GM12878 (cell line): ENCODE data around the gene TFAM. TPM values are rescaled to one million over a fixed set of nuclear protein-coding genes. Genes with fewer than 3 reads are reported as not detected.

Experiments
- ATAC-seq: fragments of 200-7000 bp; cut with Tn5 transposase; 3 replicates; pipeline ENCODE4 v1.9.1; 2020; ENCODE audit warnings: mild to moderate bottlenecking, moderate library complexity
- BruUV-seq: library from RNA; stranded (reverse); fragments of 400-500 nt; replicated peaks from 2 replicates; lab custom pipeline; 2021; lab: Mats Ljungman, UMichigan
- CTCF ChIA-PET: fragments of 300-600 bp; sonication (Branson Sonifier 250); formaldehyde crosslinking; extraction: SDS; loops from one replicate; lab custom pipeline; 2021; ENCODE audit warnings: inconsistent platforms; lab: Yijun Ruan, JAX
- POLR2A ChIA-PET: fragments of 350-600 bp; formaldehyde crosslinking; extraction: SDS; loops from one replicate; lab custom pipeline; 2021; ENCODE audit warnings: inconsistent platforms; lab: Charles Lee
- RAD21 ChIA-PET: fragments of 300-600 bp; sonication (Branson Sonifier 250); formaldehyde crosslinking; loops from one replicate; lab custom pipeline; 2023; ENCODE audit warnings: antibody characterized with exemption; ENCODE audit not compliant: unreplicated experiment; lab: Charles Lee
- SMC1A ChIA-PET: fragments of 300-600 bp; sonication (Branson Sonifier 250); formaldehyde crosslinking; loops from one replicate; lab custom pipeline; 2023; ENCODE audit not compliant: unreplicated experiment, uncharacterized antibody; lab: Charles Lee
- DNase-seq: peaks from one replicate; pipeline ENCODE4 v3.0.0-alpha.2; 2011; ENCODE audit warnings: low read depth, low spot score
- FAIRE-seq: peaks from 3 replicates; lab custom pipeline; 2011; peaks lifted over from hg19 to GRCh38; lab: Jason Lieb, UNC
- H2AFZ ChIP-seq: 2 replicates; pipeline ENCODE4 v1.6.0; 2011; ENCODE audit warnings: low read depth, low read length, control low read depth; ENCODE audit not compliant: control insufficient read depth
- H3K27ac ChIP-seq: 2 replicates; pipeline ENCODE4 v1.5.1; 2011; ENCODE audit warnings: control low read depth; ENCODE audit not compliant: control insufficient read depth, insufficient read depth
- H3K27me3 ChIP-seq, 2 experiments: replicated peaks in 1 of 2; 2 replicates each; pipeline versions ENCODE4 v1.6.0 to v1.6.1; 2011; ENCODE audit warnings: low read length in 1 of 2; ENCODE audit not compliant: control insufficient read depth in 2 of 2, insufficient read depth in 2 of 2
- H3K36me3 ChIP-seq, 2 experiments: 2 replicates each; pipeline ENCODE4 v1.5.1; 2011; ENCODE audit warnings: low read length in 1 of 2; ENCODE audit not compliant: control insufficient read depth in 2 of 2, insufficient read depth in 2 of 2
- H3K4me1 ChIP-seq: 2 replicates; pipeline ENCODE4 v1.6.1; 2011; ENCODE audit warnings: mild to moderate bottlenecking, low read length, moderate library complexity, mixed read lengths; ENCODE audit not compliant: control insufficient read depth, insufficient read depth
- H3K4me2 ChIP-seq: 2 replicates; pipeline ENCODE4 v1.6.0; 2011; ENCODE audit warnings: control low read depth; ENCODE audit not compliant: control insufficient read depth, insufficient read depth
- H3K4me3 ChIP-seq: fragments of 200-600 bp; sonication (generic); 2 replicates; pipeline ENCODE4 v1.5.1; 2016
- H3K79me2 ChIP-seq: 2 replicates; pipeline ENCODE4 v1.6.0; 2011; ENCODE audit warnings: low read length; ENCODE audit not compliant: control insufficient read depth, insufficient read depth
- H3K9ac ChIP-seq: 2 replicates; pipeline ENCODE4 v1.8.0; 2011; ENCODE audit warnings: low read length, control low read depth, mixed read lengths; ENCODE audit not compliant: control insufficient read depth, insufficient read depth
- H3K9me3 ChIP-seq: replicated peaks from 3 replicates; pipeline ENCODE4 v1.5.1; 2011; ENCODE audit warnings: mild to moderate bottlenecking, low read length; ENCODE audit not compliant: control insufficient read depth, insufficient read depth
- H4K20me1 ChIP-seq: 2 replicates; pipeline ENCODE4 v1.6.0; 2011; ENCODE audit not compliant: control insufficient read depth, insufficient read depth
- FOS ChIP-seq: IDR thresholded peaks from 3 replicates; pipeline ENCODE4 v1.6.1; 2011; ENCODE audit warnings: borderline replicate concordance; ENCODE audit not compliant: insufficient read length; ENCODE audit errors: extremely low read depth
- HCFC1 ChIP-seq: fragments of 150-350 bp; IDR thresholded peaks from 2 replicates; pipeline ENCODE4 v1.6.1; 2014; ENCODE audit warnings: low read length
- LARP7 ChIP-seq: fragments of 450-650 bp; IDR thresholded peaks from 2 replicates; pipeline ENCODE4 v1.6.1; 2017; ENCODE audit warnings: mild to moderate bottlenecking
- MEF2A ChIP-seq: IDR thresholded peaks from 2 replicates; pipeline ENCODE4 v1.6.1; 2011; ENCODE audit warnings: low read depth, mild to moderate bottlenecking, low read length, moderate library complexity; ENCODE audit not compliant: insufficient read depth
- MYC ChIP-seq: IDR thresholded peaks from 2 replicates; pipeline ENCODE4 v1.6.1; 2011; ENCODE audit warnings: mild to moderate bottlenecking, low read length, moderate library complexity, inconsistent platforms; ENCODE audit not compliant: insufficient read depth, insufficient replicate concordance, insufficient read length, severe bottlenecking
- NFYB ChIP-seq: IDR thresholded peaks from 2 replicates; pipeline ENCODE4 v1.6.1; 2011; ENCODE audit warnings: low read depth, mild to moderate bottlenecking, low read length, improper control_type of control experiment, moderate library complexity; ENCODE audit not compliant: insufficient read depth
- NRF1 ChIP-seq: conservative IDR thresholded peaks from 2 replicates; pipeline ENCODE4 v1.6.1; 2011; ENCODE audit warnings: mild to moderate bottlenecking, low read depth, low read length, improper control_type of control experiment
- PAX5 ChIP-seq: IDR thresholded peaks from 2 replicates; pipeline ENCODE4 v1.6.1; 2011; ENCODE audit warnings: low read depth, low read length, borderline replicate concordance
- POU2F2 ChIP-seq: IDR thresholded peaks from 3 replicates; pipeline ENCODE4 v1.6.1; 2011; ENCODE audit warnings: low read depth, mild to moderate bottlenecking, low read length, borderline replicate concordance
- RAD21 ChIP-seq: IDR thresholded peaks from 2 replicates; pipeline ENCODE4 v1.6.1; 2011; ENCODE audit warnings: mild to moderate bottlenecking, low read depth, low read length, moderate library complexity; ENCODE audit not compliant: insufficient read depth
- RBBP5 ChIP-seq: fragments of 200-600 bp; sonication (generic); conservative IDR thresholded peaks from 2 replicates; pipeline ENCODE4 v1.6.1; 2016
- SMC3 ChIP-seq: IDR thresholded peaks from 2 replicates; pipeline ENCODE4 v1.6.1; 2011; ENCODE audit warnings: low read length, improper control_type of control experiment, borderline replicate concordance
- TCF12 ChIP-seq: IDR thresholded peaks from 2 replicates; pipeline ENCODE4 v1.6.1; 2011; ENCODE audit warnings: low read depth, mild to moderate bottlenecking, low read length
- ZNF687 ChIP-seq: fragments of 450-650 bp; IDR thresholded peaks from 2 replicates; pipeline ENCODE4 v1.6.1; 2017; ENCODE audit warnings: mild to moderate bottlenecking, moderate library complexity
- ZSCAN29 ChIP-seq: fragments of 450-650 bp; IDR thresholded peaks from 2 replicates; pipeline ENCODE4 v1.6.1; 2017; ENCODE audit warnings: mild to moderate bottlenecking, moderate library complexity
- WGBS: methylation state at CpG from one replicate; pipeline ENCODE4 v1.1.6; 2016; ENCODE audit warnings: low lambda C conversion rate; ENCODE audit not compliant: insufficient replicate concordance, insufficient coverage; ENCODE audit errors: missing lambda C conversion rate; 5-methylcytosine and 5-hydroxymethylcytosine counted together
- in situ Hi-C: fragments of 300-500 bp; cut with MboI; formaldehyde crosslinking; loops from 9 replicates; pipeline ENCODE4 v1.14.3; 2018; ENCODE audit warnings: mixed read lengths
- intact Hi-C: fragments of 100-400 bp; cut with micrococcal nuclease; formaldehyde crosslinking; loops from one replicate; pipeline ENCODE4 v1.14.2; 2022; ENCODE audit not compliant: unreplicated experiment
- polyA plus RNA-seq, 11 experiments: library from polyadenylated mRNA; depleted of rRNA in 4 of 11; unstranded in 6 of 11; stranded (reverse) in 5 of 11; fragments of >200 nt; fragmentation: Nextera tagmentation in 4 of 11; fragmentation: Illumina TruSeq in 1 of 11; extraction: Ambion mirVana in 4 of 11; extraction: Trizol in 1 of 11; gene quantifications; 1 replicate in 1 of 11; 2 replicates in 10 of 11; pipeline versions ENCODE4 v1.2.1 to v1.2.3, GENCODE V29; 2011 to 2016; ENCODE audit warnings: inconsistent platforms in 2 of 11, missing spikeins in 2 of 11, low read depth in 1 of 11
- total RNA-seq, 4 experiments: library from RNA; depleted of rRNA in 3 of 4; stranded (reverse); fragments of >200 nt in 3 of 4; fragmentation: Illumina TruSeq in 1 of 4; extraction: Trizol in 1 of 4; gene quantifications; 2 replicates each; pipeline versions ENCODE4 v1.2.1 to v1.2.3, GENCODE V29; 2013 to 2021
- TF ChIP-seq, protein P1 (sequence below): fragments of 450-650 bp; IDR thresholded peaks from 2 replicates; pipeline ENCODE4 v1.6.1; 2016; ENCODE audit warnings: mild to moderate bottlenecking

Gene TFAM
- total and polyA plus RNA-seq, 10 of the 15 experiments (the other 5 are each of a cell fraction or from before 2014, with no cell fraction given) = 44.9 to 135 (median 93.3) TPM

- TF ChIP-seq FOS = no peak
- TF ChIP-seq RAD21 = no peak
- TF ChIP-seq SMC3 = no peak
- no peak for TF ChIP-seq NFYB
- TF ChIP-seq PAX5 = no peak
- TF ChIP-seq, protein P1, sequence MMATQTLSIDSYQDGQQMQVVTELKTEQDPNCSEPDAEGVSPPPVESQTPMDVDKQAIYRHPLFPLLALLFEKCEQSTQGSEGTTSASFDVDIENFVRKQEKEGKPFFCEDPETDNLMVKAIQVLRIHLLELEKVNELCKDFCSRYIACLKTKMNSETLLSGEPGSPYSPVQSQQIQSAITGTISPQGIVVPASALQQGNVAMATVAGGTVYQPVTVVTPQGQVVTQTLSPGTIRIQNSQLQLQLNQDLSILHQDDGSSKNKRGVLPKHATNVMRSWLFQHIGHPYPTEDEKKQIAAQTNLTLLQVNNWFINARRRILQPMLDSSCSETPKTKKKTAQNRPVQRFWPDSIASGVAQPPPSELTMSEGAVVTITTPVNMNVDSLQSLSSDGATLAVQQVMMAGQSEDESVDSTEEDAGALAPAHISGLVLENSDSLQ = no peak
- TF ChIP-seq NRF1 = no peak
- no peak for TF ChIP-seq ZSCAN29
These were observed 33.3 kb upstream of the TFAM start (continued) for GRCh38 chr10:58351616-58352578.

DNA sequence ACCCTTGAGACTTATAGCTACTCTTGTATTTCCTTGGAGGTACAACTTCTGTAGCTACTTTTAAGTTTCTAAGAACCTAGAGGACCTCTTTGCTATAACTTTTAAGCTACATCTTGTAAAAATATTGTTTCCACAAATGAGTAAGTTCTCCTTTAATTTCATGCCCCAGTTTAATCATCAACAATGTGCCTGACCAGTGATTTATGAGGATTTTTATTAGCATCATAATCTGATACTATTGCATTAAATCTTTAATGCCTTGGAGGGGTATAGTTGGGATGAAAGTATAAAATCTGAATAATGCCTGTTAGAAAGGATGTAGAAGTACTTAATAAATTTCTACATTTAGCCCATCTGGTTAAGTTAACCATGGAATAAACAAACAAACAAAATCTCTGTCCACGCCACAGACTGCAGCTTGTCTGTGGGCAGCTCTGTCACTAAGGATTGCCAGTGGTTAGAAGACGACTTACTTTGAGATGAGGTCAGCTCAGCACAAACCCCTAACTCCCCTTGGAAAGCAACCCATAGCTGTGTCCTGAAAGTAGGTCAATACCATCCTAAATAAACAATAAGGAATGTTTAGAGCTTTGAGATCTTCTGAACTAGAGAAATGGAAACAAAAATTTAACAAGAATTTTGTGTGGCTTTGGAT lies 32.1 kb upstream of the TFAM start:
- Histone ChIP-seq H3K27ac (no peak overlapping the region), H3K9ac (no peak overlapping the region), H3K79me2 (peaks cover 9% of the 10 kb centered on the region), H3K27me3 (no peaks in the 10 kb centered on the region), H2AFZ (no peak overlapping the region), H3K9me3 (no peaks in the 10 kb centered on the region), H3K4me2 (no peak overlapping the region), H4K20me1 (no peaks in the 10 kb centered on the region), H3K4me1 (no peaks in the 10 kb centered on the region), H3K36me3 (no peaks in the 10 kb centered on the region), H3K4me3 (no peak overlapping the region)
- WGBS = 77% methylated on average over 2 of the region's 2 CpGs
- SMC1A ChIA-PET = interaction anchor here (0.9 to 2.1 kb wide), 5 partner anchors 9 to 33 kb away, joined by 3 to 7 read pairs (median 3); no protein-coding TSS in a partner anchor
- ATAC-seq (no peak), DNase-seq (no peak), FAIRE-seq (no peak)
- no TSS peak for BruUV-seq
- POLR2A ChIA-PET = no interaction called here
- in situ Hi-C loops (no loop called here), intact Hi-C loops (no loop called here)
- RAD21 ChIA-PET = interaction anchor here (1.0 to 1.2 kb wide), 2 partner anchors 8 to 9 kb away, joined by 4 read pairs; no protein-coding TSS in a partner anchor
- CTCF ChIA-PET = interaction anchor here (1.0 to 1.6 kb wide), 4 partner anchors 11 to 62 kb away, joined by 3 to 7 read pairs (median 4); no protein-coding TSS in a partner anchor
- TF ChIP-seq TCF12 = no peak
- no peak for TF ChIP-seq MEF2A
- TF ChIP-seq POU2F2 = no peak
- TF ChIP-seq MYC = no peak
- no peak for TF ChIP-seq ZSCAN29
- no peak for TF ChIP-seq HCFC1
- TF ChIP-seq RBBP5 = no peak
- no peak for TF ChIP-seq ZNF687
- TF ChIP-seq LARP7 = no peak
